BJ (cell line): ENCODE data around the gene SPANXN3. TPM values are rescaled to one million over a fixed set of nuclear protein-coding genes. Genes with fewer than 3 reads are reported as not detected.
"Not testable (repeated sequence)": the region's sequence is repeated elsewhere in the genome, so short reads cannot be mapped to it uniquely, and the experiment has no call there.

Experiments used
- CTCF ChIA-PET: fragments of 350-600 bp; formaldehyde crosslinking; extraction: SDS; loops from one replicate; lab custom pipeline; 2021; ENCODE audit warnings: antibody characterized with exemption, inconsistent platforms; lab: Yijun Ruan, JAX
- POLR2A ChIA-PET: fragments of 300-600 bp; sonication (Branson Sonifier 250); formaldehyde crosslinking; extraction: SDS; loops from one replicate; lab custom pipeline; 2021; ENCODE audit warnings: antibody characterized with exemption; lab: Charles Lee
- DNase-seq: peaks from one replicate; pipeline ENCODE4 v3.0.0-alpha.2; 2011; ENCODE audit warnings: low read depth
- H3K27me3 ChIP-seq: 2 replicates; pipeline ENCODE4 v1.6.0; 2011; ENCODE audit warnings: low read length; ENCODE audit not compliant: control insufficient read depth, insufficient read depth
- H3K36me3 ChIP-seq: 2 replicates; pipeline ENCODE4 v1.5.1; 2011; ENCODE audit warnings: low read length; ENCODE audit not compliant: control insufficient read depth, insufficient read depth
- H3K4me3 ChIP-seq: 2 replicates; pipeline ENCODE4 v1.5.1; 2011; ENCODE audit warnings: low read depth, mild to moderate bottlenecking, control low read depth, low read length
- CTCF ChIP-seq: IDR thresholded peaks from 2 replicates; pipeline ENCODE4 v1.5.1; 2011; ENCODE audit warnings: low read depth, mild to moderate bottlenecking, control low read depth, inconsistent platforms, low read length, moderate library complexity; ENCODE audit not compliant: insufficient read depth
- polyA minus RNA-seq: library from RNA; depleted of rRNA, polyadenylated mRNA; stranded (reverse); fragments of >200 nt; gene quantifications from 2 replicates; pipeline ENCODE4 v1.2.3, GENCODE V29; 2011; rRNA and poly(A)+ RNA removed
- polyA plus RNA-seq: library from polyadenylated mRNA; depleted of rRNA; stranded (reverse); fragments of >200 nt; gene quantifications from 2 replicates; pipeline ENCODE4 v1.2.3, GENCODE V29; 2011; rRNA removed

Gene SPANXN3
- polyA plus RNA-seq (not detected in 2 replicates), polyA minus RNA-seq (not detected in 2 replicates)

- DNase-seq, CTCF ChIA-PET: not testable (repeated sequence)
Observed at GRCh38 chrX:143517375-143517774, at the start of gene SPANXN3. Gene SPANXN3, minus strand, starts transcription at chrX:143517475. Its CDS starts 84 bp downstream, at chrX:143517391.

GRCh38 chrX:143536176-143536575 lies 18.9 kb upstream of the SPANXN3 start:
- DNase-seq: no peak
- TF ChIP-seq CTCF: no peak
- no peak overlapping the region for H3K4me3 ChIP-seq
- H3K36me3 ChIP-seq: no peaks in the 10 kb centered on the region
- POLR2A ChIA-PET: no interaction called here
- CTCF ChIA-PET: no interaction called here
- no peaks in the 10 kb centered on the region for H3K27me3 ChIP-seq

More at GRCh38 chrX:143517375-143517774, at the start of gene SPANXN3:
- H3K27me3 ChIP-seq, H3K4me3 ChIP-seq, H3K36me3 ChIP-seq, POLR2A ChIA-PET: not testable (repeated sequence)

GRCh38 chrX:143502196-143502595 lies 15.1 kb downstream of the SPANXN3 start:
- H3K4me3 ChIP-seq, CTCF ChIA-PET, H3K36me3 ChIP-seq, DNase-seq, POLR2A ChIA-PET, H3K27me3 ChIP-seq: not testable (repeated sequence)

- H3K27me3 ChIP-seq: no peaks in the 10 kb centered on the region
- CTCF ChIA-PET: no interaction called here
- TF ChIP-seq CTCF: no peak
- no peaks in the 10 kb centered on the region for H3K36me3 ChIP-seq
- DNase-seq: no peak
- no peak overlapping the region for H3K4me3 ChIP-seq
- POLR2A ChIA-PET: no interaction called here
Observed at GRCh38 chrX:143500751-143501150, 16.5 kb downstream of the SPANXN3 start.

GRCh38 chrX:143486105-143486504 lies 31.2 kb downstream of the SPANXN3 start:
- Histone ChIP-seq H3K36me3 (no peaks in the 10 kb centered on the region), H3K27me3 (no peaks in the 10 kb centered on the region), H3K4me3 (no peak overlapping the region)
- ChIA-PET CTCF (no interaction called here), POLR2A (no interaction called here)
- DNase-seq: no peak
- TF ChIP-seq CTCF: no peak

GRCh38 chrX:143476751-143477150 lies 40.5 kb downstream of the SPANXN3 start:
- no peaks in the 10 kb centered on the region for H3K27me3 ChIP-seq
- TF ChIP-seq CTCF: no peak
- ChIA-PET POLR2A (no interaction called here), CTCF (no interaction called here)
- DNase-seq: no peak
- no peaks in the 10 kb centered on the region for H3K36me3 ChIP-seq
- no peak overlapping the region for H3K4me3 ChIP-seq
